Stomach (tissue), 4 donors: Measurements from ENCODE around the gene NFKBIB.

Source experiments
- EP300 ChIP-seq: sonication (generic); formaldehyde crosslinking; IDR thresholded peaks from one replicate; pipeline ENCODE4 v1.6.1; 2017; ENCODE audit warnings: antibody characterized with exemption
- POLR2A ChIP-seq, 4 donors: fragments of 450-650 bp; IDR thresholded peaks; one replicate each; pipeline ENCODE4 v1.6.1; 2016; ENCODE audit warnings: antibody characterized with exemption in 4 of 4, control low read depth in 2 of 4, mild to moderate bottlenecking in 1 of 4, moderate library complexity in 1 of 4
- POLR2AphosphoS5 ChIP-seq, 3 donors: sonication (generic); formaldehyde crosslinking; IDR thresholded peaks; one replicate each; pipeline ENCODE4 v1.6.1; 2016; ENCODE audit warnings: antibody characterized with exemption in 3 of 3
- TF ChIP-seq, protein P1 (sequence below), 7 experiments: fragments of 450-650 bp in 4 of 7; fragments of 200-600 bp in 3 of 7; sonication (generic) in 3 of 7; IDR thresholded peaks; one replicate each; pipeline ENCODE4 v1.5.1; 2016 to 2019; ENCODE audit warnings: antibody characterized with exemption in 7 of 7, control low read depth in 2 of 7, mild to moderate bottlenecking in 1 of 7

DNA sequence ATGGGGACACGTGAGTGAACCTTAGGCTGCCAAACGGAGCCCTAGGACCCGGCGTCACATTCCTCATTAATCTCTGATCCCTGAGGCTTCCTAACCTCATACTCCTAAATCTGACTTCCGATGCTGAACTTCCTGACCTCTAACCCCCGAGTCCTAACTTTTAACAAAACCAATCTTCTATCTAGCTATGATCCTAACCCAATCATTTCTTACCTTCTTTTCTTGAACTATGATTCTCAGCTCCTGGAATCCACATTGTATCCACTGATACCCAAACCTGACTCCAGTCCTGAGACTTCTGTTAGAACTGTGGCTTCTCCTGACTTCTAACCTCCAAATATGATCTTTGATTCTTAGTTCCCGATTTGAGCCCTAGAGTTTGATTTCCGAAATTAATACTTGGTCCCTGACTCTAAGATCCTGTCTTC lies 447 bp downstream of the NFKBIB start:
- TF ChIP-seq, protein P1, sequence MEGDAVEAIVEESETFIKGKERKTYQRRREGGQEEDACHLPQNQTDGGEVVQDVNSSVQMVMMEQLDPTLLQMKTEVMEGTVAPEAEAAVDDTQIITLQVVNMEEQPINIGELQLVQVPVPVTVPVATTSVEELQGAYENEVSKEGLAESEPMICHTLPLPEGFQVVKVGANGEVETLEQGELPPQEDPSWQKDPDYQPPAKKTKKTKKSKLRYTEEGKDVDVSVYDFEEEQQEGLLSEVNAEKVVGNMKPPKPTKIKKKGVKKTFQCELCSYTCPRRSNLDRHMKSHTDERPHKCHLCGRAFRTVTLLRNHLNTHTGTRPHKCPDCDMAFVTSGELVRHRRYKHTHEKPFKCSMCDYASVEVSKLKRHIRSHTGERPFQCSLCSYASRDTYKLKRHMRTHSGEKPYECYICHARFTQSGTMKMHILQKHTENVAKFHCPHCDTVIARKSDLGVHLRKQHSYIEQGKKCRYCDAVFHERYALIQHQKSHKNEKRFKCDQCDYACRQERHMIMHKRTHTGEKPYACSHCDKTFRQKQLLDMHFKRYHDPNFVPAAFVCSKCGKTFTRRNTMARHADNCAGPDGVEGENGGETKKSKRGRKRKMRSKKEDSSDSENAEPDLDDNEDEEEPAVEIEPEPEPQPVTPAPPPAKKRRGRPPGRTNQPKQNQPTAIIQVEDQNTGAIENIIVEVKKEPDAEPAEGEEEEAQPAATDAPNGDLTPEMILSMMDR (IDR thresholded peaks at IDR 0.05), result no peak
- TF ChIP-seq POLR2A (IDR thresholded peaks at IDR 0.05) (no peak), POLR2AphosphoS5 (IDR thresholded peaks at IDR 0.05) (no peak), EP300 (no peak)
